H1 (cell line): Measurements from ENCODE around the gene IP6K3. TPM values are rescaled to one million over a fixed set of nuclear protein-coding genes. Genes with fewer than 3 reads are reported as not detected.
A peak's percentile ranks its signal among the peaks of the same experiment; 100 is the strongest.

Experiments
- BRCA1 ChIP-seq: IDR thresholded peaks from 2 replicates; pipeline ENCODE4 v1.6.1; 2012; ENCODE audit warnings: low read depth, low read length, improper control_type of control experiment
- CHD1 ChIP-seq: IDR thresholded peaks from 2 replicates; pipeline ENCODE4 v1.6.1; 2012; ENCODE audit warnings: low read depth, low read length, improper control_type of control experiment
- FOSL1 ChIP-seq: IDR thresholded peaks from 2 replicates; pipeline ENCODE4 v1.6.1; 2011; ENCODE audit warnings: mild to moderate bottlenecking, low read depth, low read length, moderate library complexity; ENCODE audit not compliant: insufficient read depth
- KDM4A ChIP-seq: IDR thresholded peaks from one replicate; pipeline ENCODE4 v1.7.1; 2012; ENCODE audit warnings: low read depth, mild to moderate bottlenecking, moderate library complexity, low read length, inconsistent platforms; ENCODE audit not compliant: severe bottlenecking
- NRF1 ChIP-seq: IDR thresholded peaks from 2 replicates; pipeline ENCODE4 v1.6.1; 2011; ENCODE audit warnings: mild to moderate bottlenecking, low read depth, low read length, improper control_type of control experiment
- POLR2AphosphoS5 ChIP-seq: IDR thresholded peaks from 2 replicates; pipeline ENCODE4 v1.6.1; 2011; ENCODE audit warnings: low read depth, low read length
- RXRA ChIP-seq: IDR thresholded peaks from 2 replicates; pipeline ENCODE4 v1.6.1; 2011; ENCODE audit warnings: low read depth, mild to moderate bottlenecking, low read length, moderate library complexity; ENCODE audit not compliant: insufficient read depth
- SP1 ChIP-seq: IDR thresholded peaks from 2 replicates; pipeline ENCODE4 v1.6.1; 2011; ENCODE audit warnings: low read depth, low read length
- YY1 ChIP-seq: IDR thresholded peaks from 2 replicates; pipeline ENCODE4 v1.6.1; 2011; ENCODE audit warnings: low read depth, mild to moderate bottlenecking, low read length
- polyA plus RNA-seq, 7 experiments: library from polyadenylated mRNA; depleted of rRNA in 3 of 7; stranded (reverse) in 5 of 7; unstranded in 2 of 7; fragments of >200 nt in 5 of 7; fragments of 200-250 nt in 2 of 7; gene quantifications; 1 replicate in 5 of 7; 2 replicates in 1 of 7; 4 replicates in 1 of 7; pipeline versions ENCODE4 v1.2.1 to v1.2.3, GENCODE V29; 2011 to 2013; ENCODE audit warnings: missing spikeins in 2 of 7, mixed read lengths in 2 of 7
- total RNA-seq: library from RNA; stranded (reverse); fragmentation: NEBNext Ultra II Directional; extraction: Animal tissue kit (Norgen Biotek cat#: 25700); gene quantifications from 2 replicates; pipeline ENCODE4 v1.2.1, GENCODE V29; 2021
- TF ChIP-seq, protein P1 (sequence below): fragments of 300-600 bp; sonication (generic); IDR thresholded peaks from 2 replicates; pipeline ENCODE4 v1.7.1; 2012; ENCODE audit warnings: low read length, moderate library complexity, mild to moderate bottlenecking, inconsistent platforms; ENCODE audit not compliant: insufficient replicate concordance

IP6K3 gene
- total and polyA plus RNA-seq, 2 of the 8 experiments (the other 6 are each of a cell fraction or from before 2014, with no cell fraction given) = 0.22 to 0.73 TPM

DNA sequence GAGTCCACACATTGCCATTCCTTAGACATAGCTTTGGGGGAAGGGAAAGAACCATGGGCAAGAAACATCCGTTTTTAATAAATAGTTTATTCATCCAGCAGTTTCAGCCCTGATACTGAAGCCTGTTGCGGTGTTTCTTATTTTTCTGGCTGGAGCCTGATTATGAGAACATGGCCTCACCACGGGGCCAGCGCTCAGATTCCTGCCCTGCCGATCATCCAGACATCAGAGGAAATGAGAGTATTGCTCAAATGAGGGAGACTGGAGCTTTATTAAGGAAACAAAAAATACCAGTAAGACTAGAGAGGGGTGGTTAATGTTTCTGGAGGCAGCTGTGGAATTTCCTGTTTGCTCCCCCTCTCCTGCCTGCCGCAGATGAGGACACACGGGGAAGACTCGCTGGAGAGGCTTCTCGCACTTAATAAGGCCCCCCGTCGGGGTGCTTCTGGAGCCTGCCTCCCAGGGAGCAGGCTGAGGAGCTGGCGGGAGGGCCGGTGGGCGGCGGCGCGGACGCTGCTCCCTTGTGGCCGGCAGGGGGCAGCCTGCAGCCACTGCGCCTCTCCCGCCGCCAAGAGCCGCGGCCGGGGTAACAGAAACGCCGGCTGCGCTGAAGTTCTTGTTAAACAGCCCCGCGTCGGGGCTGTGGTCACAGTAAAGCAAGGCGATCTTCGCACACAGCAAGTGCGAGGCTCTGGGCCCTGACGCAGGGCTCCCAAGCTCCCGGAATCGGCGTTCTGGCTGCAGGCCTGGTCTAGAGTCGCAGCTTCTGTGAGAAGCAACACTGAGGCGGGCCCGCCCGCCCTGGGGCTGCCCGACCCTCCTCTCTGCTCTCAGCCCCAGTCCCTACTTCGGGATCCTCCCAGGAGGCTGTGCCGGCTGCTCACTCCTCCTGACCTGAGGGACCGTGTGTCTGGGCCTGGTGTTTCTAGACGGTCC lies 24.7 kb upstream of the IP6K3 start (continued):
- TF ChIP-seq, protein P1, sequence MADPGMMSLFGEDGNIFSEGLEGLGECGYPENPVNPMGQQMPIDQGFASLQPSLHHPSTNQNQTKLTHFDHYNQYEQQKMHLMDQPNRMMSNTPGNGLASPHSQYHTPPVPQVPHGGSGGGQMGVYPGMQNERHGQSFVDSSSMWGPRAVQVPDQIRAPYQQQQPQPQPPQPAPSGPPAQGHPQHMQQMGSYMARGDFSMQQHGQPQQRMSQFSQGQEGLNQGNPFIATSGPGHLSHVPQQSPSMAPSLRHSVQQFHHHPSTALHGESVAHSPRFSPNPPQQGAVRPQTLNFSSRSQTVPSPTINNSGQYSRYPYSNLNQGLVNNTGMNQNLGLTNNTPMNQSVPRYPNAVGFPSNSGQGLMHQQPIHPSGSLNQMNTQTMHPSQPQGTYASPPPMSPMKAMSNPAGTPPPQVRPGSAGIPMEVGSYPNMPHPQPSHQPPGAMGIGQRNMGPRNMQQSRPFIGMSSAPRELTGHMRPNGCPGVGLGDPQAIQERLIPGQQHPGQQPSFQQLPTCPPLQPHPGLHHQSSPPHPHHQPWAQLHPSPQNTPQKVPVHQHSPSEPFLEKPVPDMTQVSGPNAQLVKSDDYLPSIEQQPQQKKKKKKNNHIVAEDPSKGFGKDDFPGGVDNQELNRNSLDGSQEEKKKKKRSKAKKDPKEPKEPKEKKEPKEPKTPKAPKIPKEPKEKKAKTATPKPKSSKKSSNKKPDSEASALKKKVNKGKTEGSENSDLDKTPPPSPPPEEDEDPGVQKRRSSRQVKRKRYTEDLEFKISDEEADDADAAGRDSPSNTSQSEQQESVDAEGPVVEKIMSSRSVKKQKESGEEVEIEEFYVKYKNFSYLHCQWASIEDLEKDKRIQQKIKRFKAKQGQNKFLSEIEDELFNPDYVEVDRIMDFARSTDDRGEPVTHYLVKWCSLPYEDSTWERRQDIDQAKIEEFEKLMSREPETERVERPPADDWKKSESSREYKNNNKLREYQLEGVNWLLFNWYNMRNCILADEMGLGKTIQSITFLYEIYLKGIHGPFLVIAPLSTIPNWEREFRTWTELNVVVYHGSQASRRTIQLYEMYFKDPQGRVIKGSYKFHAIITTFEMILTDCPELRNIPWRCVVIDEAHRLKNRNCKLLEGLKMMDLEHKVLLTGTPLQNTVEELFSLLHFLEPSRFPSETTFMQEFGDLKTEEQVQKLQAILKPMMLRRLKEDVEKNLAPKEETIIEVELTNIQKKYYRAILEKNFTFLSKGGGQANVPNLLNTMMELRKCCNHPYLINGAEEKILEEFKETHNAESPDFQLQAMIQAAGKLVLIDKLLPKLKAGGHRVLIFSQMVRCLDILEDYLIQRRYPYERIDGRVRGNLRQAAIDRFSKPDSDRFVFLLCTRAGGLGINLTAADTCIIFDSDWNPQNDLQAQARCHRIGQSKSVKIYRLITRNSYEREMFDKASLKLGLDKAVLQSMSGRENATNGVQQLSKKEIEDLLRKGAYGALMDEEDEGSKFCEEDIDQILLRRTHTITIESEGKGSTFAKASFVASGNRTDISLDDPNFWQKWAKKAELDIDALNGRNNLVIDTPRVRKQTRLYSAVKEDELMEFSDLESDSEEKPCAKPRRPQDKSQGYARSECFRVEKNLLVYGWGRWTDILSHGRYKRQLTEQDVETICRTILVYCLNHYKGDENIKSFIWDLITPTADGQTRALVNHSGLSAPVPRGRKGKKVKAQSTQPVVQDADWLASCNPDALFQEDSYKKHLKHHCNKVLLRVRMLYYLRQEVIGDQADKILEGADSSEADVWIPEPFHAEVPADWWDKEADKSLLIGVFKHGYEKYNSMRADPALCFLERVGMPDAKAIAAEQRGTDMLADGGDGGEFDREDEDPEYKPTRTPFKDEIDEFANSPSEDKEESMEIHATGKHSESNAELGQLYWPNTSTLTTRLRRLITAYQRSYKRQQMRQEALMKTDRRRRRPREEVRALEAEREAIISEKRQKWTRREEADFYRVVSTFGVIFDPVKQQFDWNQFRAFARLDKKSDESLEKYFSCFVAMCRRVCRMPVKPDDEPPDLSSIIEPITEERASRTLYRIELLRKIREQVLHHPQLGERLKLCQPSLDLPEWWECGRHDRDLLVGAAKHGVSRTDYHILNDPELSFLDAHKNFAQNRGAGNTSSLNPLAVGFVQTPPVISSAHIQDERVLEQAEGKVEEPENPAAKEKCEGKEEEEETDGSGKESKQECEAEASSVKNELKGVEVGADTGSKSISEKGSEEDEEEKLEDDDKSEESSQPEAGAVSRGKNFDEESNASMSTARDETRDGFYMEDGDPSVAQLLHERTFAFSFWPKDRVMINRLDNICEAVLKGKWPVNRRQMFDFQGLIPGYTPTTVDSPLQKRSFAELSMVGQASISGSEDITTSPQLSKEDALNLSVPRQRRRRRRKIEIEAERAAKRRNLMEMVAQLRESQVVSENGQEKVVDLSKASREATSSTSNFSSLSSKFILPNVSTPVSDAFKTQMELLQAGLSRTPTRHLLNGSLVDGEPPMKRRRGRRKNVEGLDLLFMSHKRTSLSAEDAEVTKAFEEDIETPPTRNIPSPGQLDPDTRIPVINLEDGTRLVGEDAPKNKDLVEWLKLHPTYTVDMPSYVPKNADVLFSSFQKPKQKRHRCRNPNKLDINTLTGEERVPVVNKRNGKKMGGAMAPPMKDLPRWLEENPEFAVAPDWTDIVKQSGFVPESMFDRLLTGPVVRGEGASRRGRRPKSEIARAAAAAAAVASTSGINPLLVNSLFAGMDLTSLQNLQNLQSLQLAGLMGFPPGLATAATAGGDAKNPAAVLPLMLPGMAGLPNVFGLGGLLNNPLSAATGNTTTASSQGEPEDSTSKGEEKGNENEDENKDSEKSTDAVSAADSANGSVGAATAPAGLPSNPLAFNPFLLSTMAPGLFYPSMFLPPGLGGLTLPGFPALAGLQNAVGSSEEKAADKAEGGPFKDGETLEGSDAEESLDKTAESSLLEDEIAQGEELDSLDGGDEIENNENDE = no peak
- TF ChIP-seq YY1 = peak; percentile 73
- TF ChIP-seq FOSL1 = no peak
- TF ChIP-seq CHD1 = no peak
- TF ChIP-seq RXRA = no peak
- TF ChIP-seq KDM4A = no peak
- TF ChIP-seq BRCA1 = no peak
- no peak for TF ChIP-seq POLR2AphosphoS5
- TF ChIP-seq NRF1 = no peak
- TF ChIP-seq SP1 = no peak
